Colon (tissue), 2 donors: ENCODE data around the gene CDC23.

Experiments used
- FAIRE-seq: peaks from 2 replicates; lab custom pipeline; 2012; peaks lifted over from hg19 to GRCh38; lab: Jason Lieb, UNC
- donor health status: control.
- donor health status: control.

Gene CDC23

DNA sequence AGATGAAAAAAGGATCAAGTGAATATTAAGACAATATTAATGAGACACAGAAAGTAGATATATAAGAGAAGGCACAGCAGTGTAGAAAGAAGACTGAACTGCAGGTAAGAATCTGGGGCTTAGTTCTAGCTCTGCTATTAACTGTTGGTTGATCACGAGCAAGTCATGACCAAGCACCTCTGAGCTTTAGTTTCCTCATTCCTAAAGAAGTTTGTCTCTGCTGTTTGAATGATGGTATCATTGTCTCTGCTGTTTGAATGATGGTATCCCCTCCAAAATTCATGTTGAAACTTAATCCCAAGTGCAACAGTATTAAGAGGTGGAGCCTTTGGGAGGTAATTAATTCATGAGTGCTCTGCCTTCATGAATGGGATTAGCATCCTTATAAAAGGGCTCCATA, 71.4 kb downstream of the CDC23 start:
- no peak for FAIRE-seq

DNA sequence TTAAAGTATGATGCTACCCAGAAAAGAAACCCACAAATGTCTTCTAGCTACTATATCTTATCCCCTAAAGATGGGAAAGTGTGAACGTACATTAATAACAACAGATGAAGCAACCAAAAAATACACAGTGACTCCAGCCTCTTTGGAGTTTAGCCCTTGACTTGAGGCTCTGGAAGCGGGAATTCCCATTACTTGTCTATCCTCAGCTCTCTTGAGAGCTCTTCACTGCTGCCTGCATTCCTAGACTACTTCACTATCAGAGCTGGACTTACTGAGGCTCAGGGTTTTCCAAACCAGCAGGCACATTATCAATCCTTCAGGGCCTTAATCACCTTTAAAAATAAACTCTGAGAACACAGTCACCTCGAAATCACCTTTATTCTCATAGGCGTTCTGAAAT, 72.9 kb downstream of the CDC23 start:
- FAIRE-seq = no peak

DNA sequence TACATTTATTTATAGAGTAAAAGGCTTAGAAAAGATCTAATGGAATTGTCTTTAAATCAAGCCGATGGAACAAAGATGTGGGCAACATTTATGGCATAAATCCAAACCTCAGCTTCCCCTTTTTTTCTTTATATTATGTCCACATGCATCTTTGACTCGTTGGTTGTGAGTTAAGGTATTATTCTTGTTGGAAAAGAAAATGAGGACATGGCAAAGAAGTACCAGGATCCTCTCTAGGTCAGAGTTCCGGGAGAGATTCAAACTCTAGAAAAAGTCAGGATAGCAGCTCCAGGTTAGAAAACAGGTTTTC, 73.4 kb downstream of the CDC23 start:
- FAIRE-seq = no peak

DNA sequence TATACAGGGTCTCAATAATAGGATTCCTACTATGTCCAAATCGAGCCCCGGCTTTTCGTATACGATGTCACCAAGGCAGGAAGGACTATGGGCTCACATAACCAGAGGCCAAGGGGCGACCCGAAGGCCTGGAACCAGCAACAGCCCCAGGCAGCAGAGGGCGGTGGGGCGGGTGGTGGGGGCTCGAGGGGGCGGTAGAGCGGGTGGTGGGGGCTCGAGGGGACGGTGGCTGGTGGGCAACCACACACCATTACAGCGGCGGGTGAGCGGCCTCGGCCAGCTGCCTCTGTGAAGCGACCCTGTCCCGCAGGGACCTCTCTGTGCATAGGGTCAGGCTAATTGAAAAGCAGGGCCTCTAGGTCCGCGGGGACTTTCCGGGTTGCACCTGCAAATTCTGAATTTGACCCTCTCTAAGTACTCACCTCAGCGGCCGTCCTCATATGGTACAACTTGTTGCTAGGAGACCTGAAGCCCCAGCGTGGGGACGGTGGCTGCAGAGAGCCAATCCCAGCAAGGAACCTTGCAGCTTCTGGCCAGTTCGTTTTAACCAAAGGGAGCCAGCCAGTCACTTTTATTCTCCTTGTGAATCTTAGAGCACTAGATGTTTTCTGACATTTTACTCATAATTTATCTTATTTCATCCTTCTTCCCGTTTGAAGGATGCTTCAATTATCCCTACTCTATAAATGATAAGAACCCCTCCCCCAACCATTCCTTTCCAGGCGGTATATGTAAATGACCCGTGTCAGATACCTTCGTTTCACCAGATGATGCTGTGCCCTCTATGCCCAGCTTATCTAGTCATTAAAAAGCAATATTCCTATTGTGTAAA, 74.0 kb downstream of the CDC23 start, which contains the start of gene NME5:
Gene NME5, minus strand, starts transcription at position 480 of the 832 bp plus-strand sequence. CDS start 648 bp downstream, outside the sequence.
- FAIRE-seq = no peak
